NCI-H2029 treated with DMSO at 0.1 percent for 48 hours (cell line): Measurements from ENCODE around the gene PACRG.
"Not testable (repeated sequence)": the region's sequence is repeated elsewhere in the genome, so short reads cannot be mapped to it uniquely, and the experiment has no call there.

Source experiments
- DNase-seq: peaks from one replicate; lab custom pipeline; 2025; lab: John Stamatoyannopoulos, UW

Gene PACRG

GRCh38 chr6:162727322-162728182 is at the start of gene PACRG, which contains the start of gene PRKN:
PACRG (plus strand) TSS chr6:162727974.
PRKN (minus strand) TSS chr6:162727766.
- peak; percentile 95 for DNase-seq

GRCh38 chr6:162678896-162679295 is 48.9 kb upstream of the PACRG start:
- not testable (repeated sequence) for DNase-seq

GRCh38 chr6:162679681-162680080 is 48.1 kb upstream of the PACRG start:
- no peak for DNase-seq

- DNase-seq, result no peak
Measured at GRCh38 chr6:162680367-162680766, 47.4 kb upstream of the PACRG start.

GRCh38 chr6:162680871-162681270 is 46.9 kb upstream of the PACRG start:
- no peak for DNase-seq

- no peak for DNase-seq
Measured at GRCh38 chr6:162681447-162681846, 46.3 kb upstream of the PACRG start.

GRCh38 chr6:162683135-162683534 is 44.6 kb upstream of the PACRG start:
- no peak for DNase-seq

- DNase-seq, result no peak
Measured at GRCh38 chr6:162684052-162684451, 43.7 kb upstream of the PACRG start.

- no peak for DNase-seq
Measured at GRCh38 chr6:162684961-162685360, 42.8 kb upstream of the PACRG start.

GRCh38 chr6:162685586-162685985 is 42.2 kb upstream of the PACRG start:
- DNase-seq, result no peak

GRCh38 chr6:162688751-162689345 is 38.9 kb upstream of the PACRG start:
- DNase-seq, result no peak

GRCh38 chr6:162690158-162690557 is 37.6 kb upstream of the PACRG start:
- no peak for DNase-seq

- DNase-seq, result no peak
Measured at GRCh38 chr6:162697872-162698403, 29.8 kb upstream of the PACRG start.

GRCh38 chr6:162698440-162698839 is 29.3 kb upstream of the PACRG start:
- no peak for DNase-seq

- no peak for DNase-seq
Measured at GRCh38 chr6:162699961-162700360, 27.8 kb upstream of the PACRG start.

GRCh38 chr6:162700966-162701365 is 26.8 kb upstream of the PACRG start:
- DNase-seq, result no peak

- no peak for DNase-seq
Measured at GRCh38 chr6:162701551-162701950, 26.2 kb upstream of the PACRG start.

- DNase-seq, result no peak
Measured at GRCh38 chr6:162702446-162702845, 25.3 kb upstream of the PACRG start.

GRCh38 chr6:162704001-162704400 is 23.8 kb upstream of the PACRG start:
- DNase-seq, result no peak

GRCh38 chr6:162705736-162706135 is 22.0 kb upstream of the PACRG start:
- DNase-seq, result no peak

- no peak for DNase-seq
Measured at GRCh38 chr6:162706232-162706631, 21.5 kb upstream of the PACRG start.

- DNase-seq, result no peak
Measured at GRCh38 chr6:162708971-162709370, 18.8 kb upstream of the PACRG start.

- no peak for DNase-seq
Measured at GRCh38 chr6:162709431-162709830, 18.3 kb upstream of the PACRG start.
